ENCODE results near the gene STRAP.

DNA sequence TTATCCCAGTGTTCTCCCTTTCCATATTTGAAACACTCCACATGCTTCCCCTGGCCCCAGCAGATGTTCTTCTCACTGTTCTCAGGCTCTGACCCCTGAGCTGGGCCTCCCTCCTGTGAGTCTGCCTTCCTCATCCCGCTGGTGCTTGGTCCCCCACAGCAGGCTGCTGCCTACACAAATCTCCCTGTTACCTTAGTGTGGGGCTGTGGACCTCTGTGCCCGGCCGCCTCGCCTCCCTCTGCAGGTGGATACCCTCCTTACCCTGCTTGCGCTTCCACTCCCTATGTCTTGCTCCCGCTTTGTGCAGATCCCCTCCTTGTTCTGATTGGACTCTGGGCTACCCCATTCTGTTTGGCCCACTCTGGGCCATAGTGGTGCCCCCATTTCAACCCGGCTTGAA, 35.9 kb downstream of the STRAP start:
- TF ChIP-seq POLR2A (IDR thresholded peaks at IDR 0.05; ENCODE audit: low read depth, low read length): no peak
- TF ChIP-seq, protein P1, sequence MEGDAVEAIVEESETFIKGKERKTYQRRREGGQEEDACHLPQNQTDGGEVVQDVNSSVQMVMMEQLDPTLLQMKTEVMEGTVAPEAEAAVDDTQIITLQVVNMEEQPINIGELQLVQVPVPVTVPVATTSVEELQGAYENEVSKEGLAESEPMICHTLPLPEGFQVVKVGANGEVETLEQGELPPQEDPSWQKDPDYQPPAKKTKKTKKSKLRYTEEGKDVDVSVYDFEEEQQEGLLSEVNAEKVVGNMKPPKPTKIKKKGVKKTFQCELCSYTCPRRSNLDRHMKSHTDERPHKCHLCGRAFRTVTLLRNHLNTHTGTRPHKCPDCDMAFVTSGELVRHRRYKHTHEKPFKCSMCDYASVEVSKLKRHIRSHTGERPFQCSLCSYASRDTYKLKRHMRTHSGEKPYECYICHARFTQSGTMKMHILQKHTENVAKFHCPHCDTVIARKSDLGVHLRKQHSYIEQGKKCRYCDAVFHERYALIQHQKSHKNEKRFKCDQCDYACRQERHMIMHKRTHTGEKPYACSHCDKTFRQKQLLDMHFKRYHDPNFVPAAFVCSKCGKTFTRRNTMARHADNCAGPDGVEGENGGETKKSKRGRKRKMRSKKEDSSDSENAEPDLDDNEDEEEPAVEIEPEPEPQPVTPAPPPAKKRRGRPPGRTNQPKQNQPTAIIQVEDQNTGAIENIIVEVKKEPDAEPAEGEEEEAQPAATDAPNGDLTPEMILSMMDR (conservative IDR thresholded peaks at IDR 0.05; ENCODE audit: low read depth, low read length): no peak
- TF ChIP-seq RFX5 (IDR thresholded peaks at IDR 0.05; ENCODE audit: low read depth, low read length): no peak
- TF ChIP-seq CEBPB (IDR thresholded peaks at IDR 0.05; ENCODE audit: low read depth, low read length): no peak
- no peak for TF ChIP-seq RCOR1 (IDR thresholded peaks at IDR 0.05; ENCODE audit: insufficient replicate concordance, low read length)
- no peak for TF ChIP-seq FOS (IDR thresholded peaks at IDR 0.05; ENCODE audit: low read depth, low read length)
- TF ChIP-seq MAFK (IDR thresholded peaks at IDR 0.05; ENCODE audit: low read depth, low read length): no peak
- TF ChIP-seq CHD1 (IDR thresholded peaks at IDR 0.05; ENCODE audit: low read depth, low read length): no peak
- no peak for TF ChIP-seq RAD21 (IDR thresholded peaks at IDR 0.05; ENCODE audit: low read length)
- no peak for TF ChIP-seq MXI1 (IDR thresholded peaks at IDR 0.05; ENCODE audit: borderline replicate concordance, low read depth, low read length)
- no peak for TF ChIP-seq MAZ (IDR thresholded peaks at IDR 0.05; ENCODE audit: borderline replicate concordance, low read depth, low read length)

All from IMR-90 (cell line).